H1 (cell line): Measurements from ENCODE around the gene TARDBP. TPM values are rescaled to one million over a fixed set of nuclear protein-coding genes. Genes with fewer than 3 reads are reported as not detected.

Experiments used
- BACH1 ChIP-seq: IDR thresholded peaks from 2 replicates; pipeline ENCODE4 v1.6.1; 2012; ENCODE audit warnings: low read length, improper control_type of control experiment
- BRCA1 ChIP-seq: IDR thresholded peaks from 2 replicates; pipeline ENCODE4 v1.6.1; 2012; ENCODE audit warnings: low read depth, low read length, improper control_type of control experiment
- CHD2 ChIP-seq: IDR thresholded peaks from 2 replicates; pipeline ENCODE4 v1.6.1; 2012; ENCODE audit warnings: low read length, improper control_type of control experiment
- CHD7 ChIP-seq: fragments of 300-600 bp; sonication (generic); IDR thresholded peaks from 2 replicates; pipeline ENCODE4 v1.7.1; 2012; ENCODE audit warnings: low read length, moderate library complexity, mild to moderate bottlenecking, inconsistent platforms; ENCODE audit not compliant: insufficient replicate concordance
- FOSL1 ChIP-seq: IDR thresholded peaks from 2 replicates; pipeline ENCODE4 v1.6.1; 2011; ENCODE audit warnings: mild to moderate bottlenecking, low read depth, low read length, moderate library complexity; ENCODE audit not compliant: insufficient read depth
- GTF2F1 ChIP-seq: IDR thresholded peaks from 2 replicates; pipeline ENCODE4 v1.6.1; 2012; ENCODE audit warnings: low read depth, low read length, improper control_type of control experiment, borderline replicate concordance
- JUN ChIP-seq: IDR thresholded peaks from 2 replicates; pipeline ENCODE4 v1.6.1; 2011; ENCODE audit warnings: low read depth, mild to moderate bottlenecking, improper control_type of control experiment, low read length
- MAFK ChIP-seq: IDR thresholded peaks from 2 replicates; pipeline ENCODE4 v1.6.1; 2012; ENCODE audit warnings: low read depth, mild to moderate bottlenecking, improper control_type of control experiment, low read length
- RNF2 ChIP-seq: fragments of 200-900, 300-1000 bp; sonication (generic); IDR thresholded peaks from 2 replicates; pipeline ENCODE4 v1.7.1; 2016; ENCODE audit warnings: borderline replicate concordance, low read depth, mild to moderate bottlenecking, antibody characterized with exemption, low read length; ENCODE audit not compliant: poor library complexity, severe bottlenecking; ENCODE audit errors: missing control alignments
- polyA plus RNA-seq, 7 experiments: library from polyadenylated mRNA; depleted of rRNA in 3 of 7; stranded (reverse) in 5 of 7; unstranded in 2 of 7; fragments of >200 nt in 5 of 7; fragments of 200-250 nt in 2 of 7; gene quantifications; 1 replicate in 5 of 7; 2 replicates in 1 of 7; 4 replicates in 1 of 7; pipeline versions ENCODE4 v1.2.1 to v1.2.3, GENCODE V29; 2011 to 2013; ENCODE audit warnings: missing spikeins in 2 of 7, mixed read lengths in 2 of 7
- total RNA-seq: library from RNA; stranded (reverse); fragmentation: NEBNext Ultra II Directional; extraction: Animal tissue kit (Norgen Biotek cat#: 25700); gene quantifications from 2 replicates; pipeline ENCODE4 v1.2.1, GENCODE V29; 2021

The TARDBP gene
- total and polyA plus RNA-seq, 2 of the 8 experiments (the other 6 are each of a cell fraction or from before 2014, with no cell fraction given) = 144 to 240 TPM

- TF ChIP-seq JUN (no peak), FOSL1 (no peak), RNF2 (no peak), MAFK (no peak), BACH1 (no peak), CHD7 (no peak), BRCA1 (no peak), CHD2 (no peak), GTF2F1 (no peak)
- TF ChIP-seq, all 59 proteins: peak for 0
These were observed 24.5 kb upstream of the TARDBP start (continued) for GRCh38 chr1:10987840-10988417.
